PFSK-1 (cell line): ENCODE results near the gene PTRH1.

Source experiments
- FOXP2 ChIP-seq: optimal IDR thresholded peaks from 2 replicates; pipeline ENCODE3; 2011; ENCODE audit warnings: borderline replicate concordance, control low read depth, inconsistent platforms; ENCODE audit not compliant: insufficient read depth; ENCODE audit errors: extremely low read length, extremely low read depth
- POLR2AphosphoS5 ChIP-seq: IDR thresholded peaks from 2 replicates; pipeline ENCODE4 v1.6.1; 2012; ENCODE audit warnings: low read depth, mild to moderate bottlenecking, control low read depth, low read length, moderate library complexity
- REST ChIP-seq, 2 experiments: IDR thresholded peaks; 2 replicates each; pipeline versions ENCODE4 v1.6.1 to v1.8.0; 2011 to 2012; ENCODE audit warnings: low read depth in 2 of 2, low read length in 2 of 2, control low read depth in 1 of 2, inconsistent platforms in 1 of 2, mild to moderate bottlenecking in 1 of 2, moderate library complexity in 1 of 2; ENCODE audit not compliant: insufficient read depth in 1 of 2
- SIN3A ChIP-seq: IDR thresholded peaks from 2 replicates; pipeline ENCODE4 v1.6.1; 2012; ENCODE audit warnings: mild to moderate bottlenecking, low read length, moderate library complexity, borderline replicate concordance; ENCODE audit not compliant: insufficient read depth
- TAF1 ChIP-seq: IDR thresholded peaks from 2 replicates; pipeline ENCODE4 v1.6.1; 2012; ENCODE audit warnings: low read length, control low read depth, borderline replicate concordance; ENCODE audit not compliant: insufficient read depth

- TF ChIP-seq POLR2AphosphoS5 (no peak), REST (IDR thresholded peaks at IDR 0.05; ENCODE audit: insufficient read depth in 1 of 2, low read depth in 2 of 2, low read length in 2 of 2) (no peak), TAF1 (no peak), SIN3A (no peak), FOXP2 (no peak)
These were observed 18.2 kb upstream of the PTRH1 start for GRCh38 chr9:127733614-127734013.
